Anterior cingulate cortex (tissue), 58 donors: ENCODE results near the gene SHMT2.

Experiments
- DNase-seq, 58 donors: peaks; one replicate each; lab custom pipeline; 2025; lab: John Stamatoyannopoulos, UW

Gene SHMT2

DNA sequence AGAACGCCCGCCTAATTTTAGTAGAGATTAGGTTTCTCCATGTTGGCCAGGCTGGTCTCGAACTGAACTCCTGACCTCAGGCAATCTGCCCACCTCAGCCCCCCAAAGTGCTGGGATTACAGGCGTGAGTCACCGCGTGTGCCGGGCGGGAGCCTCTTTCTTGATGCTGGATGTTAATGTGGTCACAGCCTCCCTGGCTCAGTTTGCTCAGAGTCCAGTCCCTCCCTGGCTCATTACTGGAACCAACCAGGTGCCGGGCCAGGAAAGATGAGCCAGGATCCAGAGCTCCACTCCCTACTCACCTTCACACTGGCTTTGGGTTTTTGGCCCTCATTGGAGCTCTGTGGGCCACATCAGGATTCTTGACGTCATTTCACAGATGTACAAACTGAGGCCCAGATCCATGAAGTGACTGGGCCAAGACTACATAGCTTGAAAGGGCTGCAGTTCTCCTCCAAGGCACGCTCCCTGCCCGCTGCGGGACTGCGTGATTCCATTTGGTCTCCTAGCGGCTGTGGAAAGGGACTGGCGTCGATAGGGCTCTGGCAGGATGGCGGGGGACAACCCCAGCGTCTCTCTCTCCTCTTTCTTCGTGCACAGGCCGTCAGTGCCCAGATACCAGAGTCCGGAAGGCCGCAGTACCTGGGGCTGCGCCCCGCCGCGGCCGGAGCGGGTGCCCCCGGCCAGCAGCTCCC, 5.1 kb upstream of the SHMT2 start:
- no peak for DNase-seq

- no peak for DNase-seq
Measured at GRCh38 chr12:57224973-57225679, 4.4 kb upstream of the SHMT2 start.

DNA sequence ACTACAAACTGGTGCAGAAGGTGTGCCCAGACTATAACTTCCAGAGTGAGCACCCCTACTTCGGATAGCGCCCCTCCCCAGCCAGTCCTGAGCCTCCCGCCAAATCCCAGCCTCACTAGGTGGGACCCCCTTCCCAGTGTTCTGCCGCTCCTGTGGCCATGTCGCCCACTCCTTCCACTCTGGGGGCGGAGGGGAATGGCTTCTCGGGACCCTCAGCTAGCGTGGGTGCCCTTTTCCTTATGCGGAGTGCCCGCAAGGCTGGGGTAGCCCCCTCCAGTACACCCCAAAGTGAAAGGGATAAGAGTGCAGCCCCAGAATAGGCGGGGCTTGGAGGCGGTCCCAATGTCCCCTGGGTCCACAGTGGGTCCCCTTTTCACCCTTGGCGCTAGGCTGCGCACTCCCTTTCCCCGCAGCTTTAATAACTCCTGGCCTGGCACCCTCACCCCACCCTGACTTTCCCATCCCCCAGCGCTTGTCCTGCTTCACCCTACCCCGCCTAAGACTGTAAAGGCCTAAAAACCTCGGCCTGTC, 3.8 kb upstream of the SHMT2 start:
- no peak for DNase-seq

DNA sequence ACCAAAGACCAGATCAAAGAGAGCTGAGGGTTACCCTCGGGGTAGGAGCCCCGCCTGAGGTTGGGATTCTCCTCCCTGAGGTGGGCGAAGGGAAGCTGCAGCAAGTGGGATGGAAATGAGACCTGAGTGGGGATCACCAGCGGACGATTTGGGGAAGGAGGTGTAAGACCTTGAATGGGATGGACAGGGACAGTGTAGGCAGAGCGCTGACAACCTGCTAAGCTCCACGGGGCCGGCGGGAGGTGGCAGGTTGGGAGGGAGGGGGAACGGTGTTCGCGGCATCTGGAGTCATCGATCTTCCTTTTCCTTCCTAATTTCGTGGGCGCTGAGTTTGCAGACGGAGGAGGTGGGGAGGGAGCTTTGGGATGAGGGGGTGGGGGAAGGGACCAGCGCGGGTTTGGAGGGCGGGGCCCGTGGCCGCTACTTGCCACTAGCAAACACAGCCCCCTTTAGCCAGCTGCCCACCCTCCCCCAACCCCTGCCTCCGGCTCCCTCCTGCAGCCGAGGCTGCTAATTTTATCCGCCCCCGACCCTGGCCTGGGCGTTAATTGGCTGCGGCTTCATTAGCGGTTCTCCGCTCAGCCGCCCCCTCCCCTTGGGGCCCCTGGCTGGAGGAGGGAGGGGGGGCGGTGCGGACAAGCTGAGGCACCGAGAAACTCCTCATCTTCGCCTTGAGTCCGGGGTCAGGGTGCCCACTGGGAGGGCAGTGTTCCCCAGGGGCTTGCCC, 2.8 kb upstream of the SHMT2 start:
- no peak for DNase-seq

GRCh38 chr12:57227315-57228115, 2.0 kb upstream of the SHMT2 start:
- DNase-seq, result no peak

GRCh38 chr12:57229046-57229633, 371 bp upstream of the SHMT2 start:
- no peak for DNase-seq

GRCh38 chr12:57230381-57231155, 1.1 kb downstream of the SHMT2 start:
- no peak for DNase-seq

- DNase-seq, result no peak
Measured at GRCh38 chr12:57231276-57232021, 1.9 kb downstream of the SHMT2 start.

DNA sequence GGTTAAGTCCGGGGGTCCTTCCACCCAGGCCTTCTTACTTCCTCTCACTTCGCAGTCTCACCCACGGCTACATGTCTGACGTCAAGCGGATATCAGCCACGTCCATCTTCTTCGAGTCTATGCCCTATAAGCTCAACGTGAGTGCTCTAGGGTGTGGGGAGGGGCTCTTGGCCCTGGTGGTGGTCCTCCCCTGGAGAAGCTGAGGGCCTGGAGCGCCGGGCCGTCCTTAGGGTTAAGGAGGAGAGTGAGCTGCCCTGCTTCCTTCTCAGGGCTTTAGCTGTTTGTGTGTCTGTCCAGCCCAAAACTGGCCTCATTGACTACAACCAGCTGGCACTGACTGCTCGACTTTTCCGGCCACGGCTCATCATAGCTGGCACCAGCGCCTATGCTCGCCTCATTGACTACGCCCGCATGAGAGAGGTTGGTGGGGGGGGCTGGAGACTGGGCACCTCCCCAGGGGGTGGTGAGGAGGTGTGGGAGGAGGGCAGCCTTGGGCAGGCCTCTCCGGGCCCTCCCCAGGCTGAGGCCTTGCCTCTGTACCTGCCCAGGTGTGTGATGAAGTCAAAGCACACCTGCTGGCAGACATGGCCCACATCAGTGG, 2.7 kb downstream of the SHMT2 start:
- DNase-seq, result no peak

- no peak for DNase-seq
Measured at GRCh38 chr12:57233357-57234232, 4.1 kb downstream of the SHMT2 start.

GRCh38 chr12:57234233-57234570, 4.7 kb downstream of the SHMT2 start:
- no peak for DNase-seq

DNA sequence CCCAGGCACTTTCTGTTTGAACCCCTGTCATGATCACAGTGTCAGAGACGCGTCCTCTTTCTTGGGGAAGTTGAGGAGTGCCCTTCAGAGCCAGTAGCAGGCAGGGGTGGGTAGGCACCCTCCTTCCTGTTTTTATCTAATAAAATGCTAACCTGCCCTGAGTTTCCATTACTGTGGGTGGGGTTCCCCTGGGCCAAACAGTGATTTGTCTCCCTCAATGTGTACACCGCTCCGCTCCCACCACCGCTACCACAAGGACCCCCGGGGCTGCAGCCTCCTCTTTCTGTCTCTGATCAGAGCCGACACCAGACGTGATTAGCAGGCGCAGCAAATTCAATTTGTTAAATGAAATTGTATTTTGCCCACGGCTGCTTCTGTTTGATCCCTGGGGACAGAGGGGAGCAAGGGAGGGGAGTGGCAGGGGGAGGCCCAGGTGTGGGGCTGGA, 5.1 kb downstream of the SHMT2 start:
- DNase-seq, result no peak

- no peak for DNase-seq
Measured at GRCh38 chr12:57235017-57235727, 5.7 kb downstream of the SHMT2 start.

DNA sequence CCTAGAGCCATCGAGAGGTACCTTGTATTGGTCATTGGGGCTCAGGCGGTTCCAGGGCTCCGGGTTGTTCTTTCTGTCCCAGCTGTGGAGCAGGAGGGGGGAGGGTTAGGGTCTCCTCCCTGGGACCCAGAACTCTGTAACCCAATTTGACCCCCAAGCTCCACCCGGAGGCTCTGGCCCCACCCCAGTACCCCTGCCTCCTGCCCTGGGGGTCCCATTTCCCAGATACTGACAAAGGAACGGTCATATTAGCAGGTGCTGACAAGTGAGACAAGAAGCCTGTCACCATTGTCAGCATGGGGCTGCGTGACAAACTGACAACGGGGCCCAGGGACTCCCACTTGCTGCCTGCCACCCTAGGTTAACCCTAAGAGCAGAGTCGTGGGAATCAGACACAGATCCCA, 6.2 kb downstream of the SHMT2 start:
- no peak for DNase-seq

DNA sequence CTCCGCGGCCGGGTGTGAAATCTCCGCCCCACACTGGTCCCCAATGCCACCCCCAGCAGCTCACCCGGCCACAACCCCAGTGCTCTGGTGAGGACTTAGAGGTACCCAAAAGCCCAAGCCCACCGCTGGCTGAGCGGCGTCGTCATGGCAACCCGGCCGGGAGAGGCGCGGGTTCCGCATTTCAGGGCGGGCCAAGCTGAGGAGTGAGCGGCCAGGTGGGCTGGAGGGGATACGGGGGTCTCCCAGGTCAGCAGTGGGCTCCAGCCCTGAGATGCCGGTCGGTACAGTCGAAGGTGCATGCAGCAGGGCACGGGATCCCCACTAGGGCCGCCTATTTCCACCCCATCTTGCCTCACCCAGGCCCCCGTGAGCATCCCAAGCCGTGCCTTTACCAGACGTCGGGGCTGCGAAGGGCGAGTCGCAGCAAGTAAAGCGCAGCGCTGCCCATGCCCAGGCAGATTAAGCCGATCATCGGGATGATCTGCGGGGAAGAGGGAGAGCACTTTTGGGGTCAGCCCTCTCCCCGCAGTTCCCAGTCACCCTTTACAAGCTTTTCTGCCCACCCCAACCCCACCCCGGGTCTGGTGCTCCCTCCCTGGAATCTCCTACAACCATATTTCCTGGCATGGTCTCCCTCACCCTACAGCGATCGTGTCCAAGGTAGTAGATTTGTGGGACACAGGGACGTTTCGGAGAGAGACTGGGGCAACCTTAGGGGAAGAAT, 6.9 kb downstream of the SHMT2 start:
- no peak for DNase-seq
